Thoracic aorta (tissue), 2 donors: Measurements from ENCODE around the gene FUT3. TPM values are rescaled to one million over a fixed set of nuclear protein-coding genes. Genes with fewer than 3 reads are reported as not detected.

ENCODE experiments used
- ATAC-seq: fragments of 150-250 bp; one replicate; pipeline ENCODE4 v1.8.0; 2017; ENCODE audit warnings: low read depth; ENCODE audit not compliant: insufficient number of reproducible peaks, low FRiP score
- DNase-seq: peaks from one replicate; pipeline ENCODE4 v3.0.0-alpha.2; 2020; ENCODE audit warnings: low spot score
- H3K27ac ChIP-seq, 2 donors: fragments of 200-600 bp; sonication (generic); 1 replicate in 1 of 2; 2 replicates in 1 of 2; pipeline ENCODE4 v1.5.1; 2016; ENCODE audit warnings: mild to moderate bottlenecking in 2 of 2, moderate library complexity in 2 of 2
- H3K27me3 ChIP-seq: fragments of 200-600 bp; sonication (generic); replicated peaks from 2 replicates; pipeline ENCODE4 v1.6.0; 2016; ENCODE audit warnings: mild to moderate bottlenecking; ENCODE audit not compliant: insufficient read depth
- H3K36me3 ChIP-seq: fragments of 200-600 bp; sonication (generic); one replicate; pipeline ENCODE4 v1.5.1; 2016
- H3K4me1 ChIP-seq, 2 donors: fragments of 200-600 bp; sonication (generic); 1 replicate in 1 of 2; 2 replicates in 1 of 2; pipeline versions ENCODE4 v1.5.1 to v1.6.0; 2016; ENCODE audit warnings: low read depth in 2 of 2, mild to moderate bottlenecking in 1 of 2; ENCODE audit not compliant: control insufficient read depth in 1 of 2
- H3K4me3 ChIP-seq: fragments of 200-600 bp; sonication (generic); 2 replicates; pipeline ENCODE4 v1.5.1; 2016; ENCODE audit warnings: mild to moderate bottlenecking
- H3K9me3 ChIP-seq: fragments of 200-600 bp; sonication (generic); 2 replicates; pipeline ENCODE4 v1.5.1; 2016
- CTCF ChIP-seq: fragments of 200-600 bp; sonication (generic); IDR thresholded peaks from one replicate; pipeline ENCODE4 v1.5.1; 2019; ENCODE audit warnings: antibody characterized with exemption
- total RNA-seq, 2 donors: library from RNA; depleted of rRNA; stranded (reverse); fragments of >200 nt; gene quantifications; one replicate each; pipeline versions ENCODE4 v1.1.0 to v1.2.3, GENCODE V29; 2016

Gene FUT3
- total RNA-seq, 2 donors from 2014 or later = not detected

- H3K36me3 ChIP-seq = no peaks in the 10 kb centered on the region
- DNase-seq (no peak), ATAC-seq (no peak)
- no peak for TF ChIP-seq CTCF
- no peaks in the 10 kb centered on the region for H3K4me1 ChIP-seq
- no peak overlapping the region for H3K4me3 ChIP-seq
- H3K9me3 ChIP-seq = no peaks in the 10 kb centered on the region
- no peaks in the 10 kb centered on the region for H3K27me3 ChIP-seq
- H3K27ac ChIP-seq = no peak overlapping the region
Observed at GRCh38 chr19:5837761-5838352, 13.4 kb downstream of the FUT3 start.

DNA sequence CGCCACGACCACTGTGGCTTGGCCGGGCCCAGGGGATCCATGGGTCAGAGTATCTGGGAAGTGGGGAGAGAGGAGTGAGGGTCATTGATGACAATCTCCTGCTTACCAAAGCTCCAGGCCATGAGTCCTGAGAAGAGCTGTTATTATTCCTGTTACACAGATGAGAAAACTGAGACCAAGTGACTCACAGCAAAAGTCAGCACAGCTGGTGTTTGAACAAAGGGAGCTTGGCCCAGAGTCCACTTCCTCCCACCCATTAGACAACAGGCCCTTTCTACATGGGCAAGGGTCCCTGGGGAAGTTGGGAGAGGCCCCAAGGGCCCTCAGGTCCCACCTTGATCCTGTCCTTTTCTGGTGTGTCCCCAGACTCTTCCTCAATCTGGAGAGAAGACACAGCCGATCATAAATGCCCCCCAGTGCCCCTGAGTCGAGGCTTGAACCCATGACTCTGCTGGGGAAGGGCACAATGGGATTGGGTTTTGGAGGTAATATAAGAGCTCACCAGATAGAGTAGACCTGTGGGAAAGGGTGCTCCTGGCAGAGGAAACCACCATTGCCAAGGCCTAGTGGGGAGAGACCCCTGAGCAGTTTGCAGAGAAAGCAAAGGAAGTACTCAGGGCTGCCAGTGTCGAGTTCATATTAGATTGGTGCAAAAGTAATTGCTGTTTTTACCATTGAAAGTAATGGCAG is 18.6 kb downstream of the FUT3 start:
- Histone ChIP-seq H3K27ac (no peak overlapping the region), H3K4me1 (peaks cover 4 to 16% of the 10 kb centered on the region in 2 donors), H3K9me3 (no peaks in the 10 kb centered on the region), H3K4me3 (no peak overlapping the region), H3K36me3 (no peaks in the 10 kb centered on the region), H3K27me3 (peaks cover 3% of the 10 kb centered on the region)
- DNase-seq (no peak), ATAC-seq (no peak)
- TF ChIP-seq CTCF = no peak

GRCh38 chr19:5832061-5832460 is 19.2 kb downstream of the FUT3 start:
- TF ChIP-seq CTCF = no peak

DNA sequence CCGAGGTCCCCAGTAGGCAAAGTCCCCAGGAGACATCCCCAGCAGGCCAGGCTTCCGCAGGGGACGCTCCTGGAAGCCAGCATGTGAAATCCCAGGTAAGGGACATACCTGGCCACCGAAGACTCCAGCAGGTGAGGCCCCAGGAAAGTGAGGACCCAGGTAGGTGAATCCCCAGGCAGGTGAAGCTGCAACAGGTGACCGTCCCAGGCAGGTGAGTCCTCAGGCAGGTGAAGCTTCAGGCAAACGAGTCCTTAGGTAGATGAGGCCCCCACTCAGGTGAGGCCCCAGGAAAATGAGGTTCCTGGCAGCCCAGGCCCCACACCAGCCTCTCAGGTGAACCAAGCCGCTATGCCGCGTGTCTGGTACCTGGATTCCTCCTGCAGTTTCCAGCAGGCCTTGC is 20.1 kb downstream of the FUT3 start:
- DNase-seq = no peak
- peaks cover 4 to 16% of the 10 kb centered on the region in 2 donors for H3K4me1 ChIP-seq
- no peak for TF ChIP-seq CTCF
- H3K27me3 ChIP-seq = peaks cover 3% of the 10 kb centered on the region
- no peak for ATAC-seq
- no peaks in the 10 kb centered on the region for H3K36me3 ChIP-seq
- H3K27ac ChIP-seq = no peak overlapping the region
- H3K9me3 ChIP-seq = no peaks in the 10 kb centered on the region
- H3K4me3 ChIP-seq = no peak overlapping the region

More at GRCh38 chr19:5832061-5832460, 19.2 kb downstream of the FUT3 start:
- H3K36me3 ChIP-seq = no peaks in the 10 kb centered on the region
- H3K9me3 ChIP-seq = no peaks in the 10 kb centered on the region
- H3K27ac ChIP-seq = no peak overlapping the region
- H3K4me3 ChIP-seq = no peak overlapping the region
- no peak for ATAC-seq
- peaks cover 4 to 16% of the 10 kb centered on the region in 2 donors for H3K4me1 ChIP-seq
- H3K27me3 ChIP-seq = peaks cover 3% of the 10 kb centered on the region
- no peak for DNase-seq

GRCh38 chr19:5829567-5830310 is 21.5 kb downstream of the FUT3 start:
- Histone ChIP-seq H3K27ac (no peak overlapping the region), H3K4me3 (peak overlapping the region; percentile 72), H3K36me3 (no peaks in the 10 kb centered on the region), H3K4me1 (peaks cover 4 to 16% of the 10 kb centered on the region in 2 donors), H3K9me3 (no peaks in the 10 kb centered on the region), H3K27me3 (peaks cover 3% of the 10 kb centered on the region)
- TF ChIP-seq CTCF = no peak
- no peak for ATAC-seq
- no peak for DNase-seq
